Measurements from ENCODE around the gene TIMM44. TPM values are rescaled to one million over a fixed set of nuclear protein-coding genes. Genes with fewer than 3 reads are reported as not detected.

TIMM44 gene
- total and polyA plus RNA-seq, 2 of the 8 experiments (the other 6 are each of a cell fraction or from before 2014, with no cell fraction given) = 131 to 150 TPM

DNA sequence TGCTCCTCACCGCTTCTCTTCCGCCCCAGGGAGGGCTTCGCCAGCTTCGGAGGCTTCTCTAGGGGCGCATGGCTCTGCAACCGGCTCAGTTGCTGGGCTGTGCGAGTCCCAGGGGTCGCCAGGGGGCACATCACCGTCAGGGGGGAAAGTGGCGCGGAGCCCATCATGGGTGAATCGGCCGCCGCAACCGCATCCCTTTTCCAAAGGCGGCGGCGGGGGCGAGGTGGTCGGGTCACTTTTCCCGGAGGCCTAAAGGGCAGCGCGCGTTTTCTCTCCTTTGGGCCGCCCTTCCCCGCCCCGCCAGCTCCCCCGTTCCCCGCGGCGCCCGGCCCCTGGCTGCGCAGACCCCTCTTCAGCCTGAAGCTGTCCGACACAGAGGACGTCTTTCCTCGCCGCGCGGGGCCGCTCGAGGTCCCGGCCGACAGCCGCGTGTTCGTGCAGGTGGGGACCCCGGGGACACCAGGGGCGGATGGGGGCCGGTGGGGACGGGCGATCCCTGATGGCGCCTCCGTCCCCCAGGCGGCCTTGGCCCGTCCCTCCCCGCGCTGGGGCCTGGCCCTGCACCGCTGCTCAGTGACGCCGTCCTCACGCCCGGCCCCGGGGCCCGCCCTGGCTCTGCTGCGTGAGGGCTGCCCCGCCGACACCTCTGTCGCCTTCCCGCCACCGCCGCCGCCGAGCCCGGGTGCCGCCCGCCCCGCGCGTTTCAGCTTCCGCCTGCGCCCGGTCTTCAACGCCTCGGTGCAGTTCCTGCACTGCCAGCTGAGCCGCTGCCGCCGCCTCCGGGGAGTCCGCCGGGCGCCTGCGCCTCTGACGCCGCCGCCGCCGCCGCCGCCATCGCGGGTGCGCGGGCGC is 27.1 kb downstream of the TIMM44 start (continued):
- TF ChIP-seq, protein P1, sequence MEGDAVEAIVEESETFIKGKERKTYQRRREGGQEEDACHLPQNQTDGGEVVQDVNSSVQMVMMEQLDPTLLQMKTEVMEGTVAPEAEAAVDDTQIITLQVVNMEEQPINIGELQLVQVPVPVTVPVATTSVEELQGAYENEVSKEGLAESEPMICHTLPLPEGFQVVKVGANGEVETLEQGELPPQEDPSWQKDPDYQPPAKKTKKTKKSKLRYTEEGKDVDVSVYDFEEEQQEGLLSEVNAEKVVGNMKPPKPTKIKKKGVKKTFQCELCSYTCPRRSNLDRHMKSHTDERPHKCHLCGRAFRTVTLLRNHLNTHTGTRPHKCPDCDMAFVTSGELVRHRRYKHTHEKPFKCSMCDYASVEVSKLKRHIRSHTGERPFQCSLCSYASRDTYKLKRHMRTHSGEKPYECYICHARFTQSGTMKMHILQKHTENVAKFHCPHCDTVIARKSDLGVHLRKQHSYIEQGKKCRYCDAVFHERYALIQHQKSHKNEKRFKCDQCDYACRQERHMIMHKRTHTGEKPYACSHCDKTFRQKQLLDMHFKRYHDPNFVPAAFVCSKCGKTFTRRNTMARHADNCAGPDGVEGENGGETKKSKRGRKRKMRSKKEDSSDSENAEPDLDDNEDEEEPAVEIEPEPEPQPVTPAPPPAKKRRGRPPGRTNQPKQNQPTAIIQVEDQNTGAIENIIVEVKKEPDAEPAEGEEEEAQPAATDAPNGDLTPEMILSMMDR (IDR thresholded peaks at IDR 0.05; ENCODE audit: control extremely low read depth in 1 of 3, insufficient read depth in 1 of 3, low read depth in 1 of 3, low read length in 3 of 3) = peak in 2 of 3 experiments; percentile 30 to 40; a peak in 3 of 4 replicates
- TF ChIP-seq, protein P2, sequence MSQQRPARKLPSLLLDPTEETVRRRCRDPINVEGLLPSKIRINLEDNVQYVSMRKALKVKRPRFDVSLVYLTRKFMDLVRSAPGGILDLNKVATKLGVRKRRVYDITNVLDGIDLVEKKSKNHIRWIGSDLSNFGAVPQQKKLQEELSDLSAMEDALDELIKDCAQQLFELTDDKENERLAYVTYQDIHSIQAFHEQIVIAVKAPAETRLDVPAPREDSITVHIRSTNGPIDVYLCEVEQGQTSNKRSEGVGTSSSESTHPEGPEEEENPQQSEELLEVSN (IDR thresholded peaks at IDR 0.05) = peak; percentile 90
- TF ChIP-seq PHF8 (conservative IDR thresholded peaks at IDR 0.05; ENCODE audit: low read depth, low read length) (0 out of 2 replicates have a peak, but pooled peaks have one; percentile 36), KDM1A (IDR thresholded peaks at IDR 0.05; ENCODE audit: borderline replicate concordance, low read length) (no peak), GABPA (IDR thresholded peaks at IDR 0.05; ENCODE audit: borderline replicate concordance, insufficient read depth, low read length) (peak; percentile 64; the same call in 1 of the 2 replicates), ZNF274 (IDR thresholded peaks at IDR 0.05; ENCODE audit: borderline replicate concordance, extremely low read depth, low read length) (no peak), SIRT6 (IDR thresholded peaks at IDR 0.05; ENCODE audit: low read length) (no peak), TCF12 (IDR thresholded peaks at IDR 0.05; ENCODE audit: low read depth, low read length) (no peak)
